Activated CD4-positive, alpha-beta T cell treated with anti-CD3 and anti-CD28 coated beads, Interleukin-2, amount 50 U/mL, for 16 hours (primary cell): ENCODE results near the gene UBA6.
"Not testable (repeated sequence)": the region's sequence is repeated elsewhere in the genome, so short reads cannot be mapped to it uniquely, and the experiment has no call there.

Source experiments
- DNase-seq: peaks from one replicate; pipeline ENCODE4 v3.0.0-alpha.2; 2020

Gene UBA6

GRCh38 chr4:67713529-67714247, 12.7 kb upstream of the UBA6 start:
- DNase-seq = no peak

- no peak for DNase-seq
These were observed 11.9 kb upstream of the UBA6 start for GRCh38 chr4:67712650-67713528.

- no peak for DNase-seq
These were observed 11.2 kb upstream of the UBA6 start for GRCh38 chr4:67712000-67712625.

- not testable (repeated sequence) for DNase-seq
These were observed 5.7 kb upstream of the UBA6 start for GRCh38 chr4:67706682-67707081.

- no peak for DNase-seq
These were observed 3.9 kb upstream of the UBA6 start for GRCh38 chr4:67704843-67705242.

GRCh38 chr4:67702166-67702565, 1.2 kb upstream of the UBA6 start:
- no peak for DNase-seq

GRCh38 chr4:67701517-67701850, 529 bp upstream of the UBA6 start:
- DNase-seq = no peak

GRCh38 chr4:67700116-67700737, 728 bp downstream of the UBA6 start:
- DNase-seq = peak; percentile 35

GRCh38 chr4:67699603-67700002, 1.4 kb downstream of the UBA6 start:
- DNase-seq = no peak

GRCh38 chr4:67697860-67698687, 2.9 kb downstream of the UBA6 start:
- no peak for DNase-seq

- no peak for DNase-seq
These were observed 4.9 kb downstream of the UBA6 start for GRCh38 chr4:67696061-67696460.

- DNase-seq = no peak
These were observed 6.3 kb downstream of the UBA6 start for GRCh38 chr4:67694662-67695061.

- no peak for DNase-seq
These were observed 9.6 kb downstream of the UBA6 start for GRCh38 chr4:67691328-67691727.

- DNase-seq = no peak
These were observed 13.3 kb downstream of the UBA6 start for GRCh38 chr4:67687636-67688035.

GRCh38 chr4:67685532-67685859, 15.5 kb downstream of the UBA6 start:
- no peak for DNase-seq

- peak; percentile 42 for DNase-seq
These were observed 16.0 kb downstream of the UBA6 start for GRCh38 chr4:67684839-67685531.

GRCh38 chr4:67682266-67682665, 18.7 kb downstream of the UBA6 start:
- no peak for DNase-seq

GRCh38 chr4:67680581-67681222, 20.3 kb downstream of the UBA6 start:
- DNase-seq = no peak

GRCh38 chr4:67678612-67679011, 22.3 kb downstream of the UBA6 start:
- no peak for DNase-seq

- DNase-seq = no peak
These were observed 26.9 kb downstream of the UBA6 start for GRCh38 chr4:67674098-67674497.

- DNase-seq = no peak
These were observed 32.6 kb downstream of the UBA6 start for GRCh38 chr4:67668315-67668714.

GRCh38 chr4:67660418-67660817, 40.5 kb downstream of the UBA6 start:
- no peak for DNase-seq
